Activated naive CD4-positive, alpha-beta T cell treated with anti-CD3 and anti-CD28 coated beads, Interleukin-2, amount 50 U/mL, for 72 hours (primary cell): ENCODE data around the gene NOL9. TPM values are rescaled to one million over a fixed set of nuclear protein-coding genes. Genes with fewer than 3 reads are reported as not detected.

Experiments used
- ATAC-seq, 2 donors: fragments of 150-1000 bp; cut with Tn5 transposase; 2 replicates each; pipeline ENCODE4 v1.10.0; 2021; ENCODE audit warnings: mild to moderate bottlenecking in 2 of 2, moderate library complexity in 2 of 2
- DNase-seq, 2 donors: peaks; one replicate each; pipeline ENCODE4 v3.0.0; 2021 to 2022; ENCODE audit warnings: low spot score in 2 of 2
- H3K27ac Mint-ChIP-seq, 2 donors: one replicate each; pipeline ENCODE4 v1.8.0; 2022; ENCODE audit warnings: mild to moderate bottlenecking in 2 of 2, mixed read lengths in 2 of 2
- H3K36me3 Mint-ChIP-seq, 2 donors: one replicate each; pipeline ENCODE4 v1.8.0; 2022; ENCODE audit warnings: mixed read lengths in 2 of 2
- H3K9me3 Mint-ChIP-seq, 2 donors: one replicate each; pipeline ENCODE4 v1.8.0; 2022; ENCODE audit warnings: mixed read lengths in 2 of 2
- total RNA-seq, 2 donors: library from RNA; stranded (reverse); gene quantifications; one replicate each; pipeline ENCODE4 v1.2.3, GENCODE V29; 2022

NOL9 gene
- total RNA-seq, 2 donors from 2014 or later: 37.5 to 42.1 TPM

- Mint-ChIP-seq H3K36me3 (no peaks in the 10 kb centered on the region), H3K9me3 (no peaks in the 10 kb centered on the region), H3K27ac (peak overlapping the region in 1 of 2 donors; percentile 75)
- no peak for DNase-seq
- no peak for ATAC-seq
Measured at GRCh38 chr1:6481820-6482219, 72.5 kb downstream of the NOL9 start.

- H3K36me3 Mint-ChIP-seq: no peaks in the 10 kb centered on the region
- no peaks in the 10 kb centered on the region for H3K9me3 Mint-ChIP-seq
- DNase-seq: no peak
- no peak for ATAC-seq
- no peak overlapping the region for H3K27ac Mint-ChIP-seq
Measured at GRCh38 chr1:6477039-6477820, 77.1 kb downstream of the NOL9 start.

- H3K9me3 Mint-ChIP-seq: no peaks in the 10 kb centered on the region
- no peak for ATAC-seq
- H3K36me3 Mint-ChIP-seq: no peaks in the 10 kb centered on the region
- no peak for DNase-seq
- H3K27ac Mint-ChIP-seq: no peak overlapping the region
Measured at GRCh38 chr1:6476483-6476882, 77.8 kb downstream of the NOL9 start.

- H3K9me3 Mint-ChIP-seq: no peaks in the 10 kb centered on the region
- DNase-seq: peak; percentile 77 to 85
- peak; percentile 89 to 95 for ATAC-seq
- H3K36me3 Mint-ChIP-seq: no peaks in the 10 kb centered on the region
- H3K27ac Mint-ChIP-seq: no peak overlapping the region
Measured at GRCh38 chr1:6475381-6476133, 78.8 kb downstream of the NOL9 start.

GRCh38 chr1:6474815-6475282, 79.5 kb downstream of the NOL9 start:
- Mint-ChIP-seq H3K36me3 (no peaks in the 10 kb centered on the region), H3K9me3 (no peaks in the 10 kb centered on the region), H3K27ac (no peak overlapping the region)
- ATAC-seq (no peak), DNase-seq (no peak)

- Mint-ChIP-seq H3K9me3 (no peaks in the 10 kb centered on the region), H3K36me3 (no peaks in the 10 kb centered on the region), H3K27ac (no peak overlapping the region)
- no peak for DNase-seq
- ATAC-seq: no peak
Measured at GRCh38 chr1:6473974-6474814, 80.1 kb downstream of the NOL9 start.

GRCh38 chr1:6473156-6473555, 81.2 kb downstream of the NOL9 start:
- no peak overlapping the region for H3K27ac Mint-ChIP-seq
- DNase-seq (no peak), ATAC-seq (no peak)
- H3K36me3 Mint-ChIP-seq: no peaks in the 10 kb centered on the region
- no peaks in the 10 kb centered on the region for H3K9me3 Mint-ChIP-seq

- H3K36me3 Mint-ChIP-seq: no peaks in the 10 kb centered on the region
- no peak for ATAC-seq
- no peaks in the 10 kb centered on the region for H3K9me3 Mint-ChIP-seq
- no peak for DNase-seq
- H3K27ac Mint-ChIP-seq: no peak overlapping the region
Measured at GRCh38 chr1:6472391-6472790, 81.9 kb downstream of the NOL9 start.

GRCh38 chr1:6471970-6472368, 82.3 kb downstream of the NOL9 start:
- ATAC-seq (no peak), DNase-seq (no peak)
- H3K36me3 Mint-ChIP-seq: no peaks in the 10 kb centered on the region
- H3K27ac Mint-ChIP-seq: no peak overlapping the region
- H3K9me3 Mint-ChIP-seq: no peaks in the 10 kb centered on the region

Other genes starting within 250 kb of the NOL9 start
- 10 to 100 TPM; 46.0 to 75.8 TPM for gene ACOT7, start 160.7 kb downstream of the NOL9 start, total RNA-seq
- 1 to 10 TPM in 1 of 2 donors, under 1 TPM in 1; 0.35 to 1.1 TPM for gene HES2, start 134.6 kb downstream of the NOL9 start, total RNA-seq
- 1 to 10 TPM in 1 of 2 donors, under 1 TPM in 1; 0.89 to 1.9 TPM for gene ESPN, start 129.7 kb downstream of the NOL9 start, total RNA-seq
- gene TNFRSF25, start 88.3 kb downstream of the NOL9 start, total RNA-seq: 10 to 100 TPM; 68.0 to 88.5 TPM
- 1 to 10 TPM; 2.8 to 3.9 TPM for gene PLEKHG5, start 62.8 kb downstream of the NOL9 start, total RNA-seq
- not detected for gene TAS1R1, start 794 bp upstream of the NOL9 start, total RNA-seq
- 10 to 100 TPM; 22.8 to 25.8 TPM for gene ZBTB48, start 25.5 kb upstream of the NOL9 start, total RNA-seq
- gene KLHL21, start 48.4 kb upstream of the NOL9 start, total RNA-seq: 10 to 100 TPM; 22.9 to 38.9 TPM
- 10 to 100 TPM; 15.5 to 33.4 TPM for gene PHF13, start 59.2 kb upstream of the NOL9 start, total RNA-seq
- 10 to 100 TPM; 20.2 to 52.6 TPM for gene THAP3, start 70.4 kb upstream of the NOL9 start, total RNA-seq
- 10 to 100 TPM; 23.4 to 61.3 TPM for gene DNAJC11, start 147.3 kb upstream of the NOL9 start, total RNA-seq
- gene CAMTA1, start 230.9 kb upstream of the NOL9 start, total RNA-seq: 10 to 100 TPM; 50.4 to 76.4 TPM